ENCODE results near the gene FHL1. TPM values are rescaled to one million over a fixed set of nuclear protein-coding genes. Genes with fewer than 3 reads are reported as not detected.

FHL1 gene
- polyA plus RNA-seq, 1 donor, result 1,936 TPM

GRCh38 chrX:136185401-136186022 is 38.2 kb downstream of the FHL1 start:
- no peak for DNase-seq (ENCODE audit: low read depth)

GRCh38 chrX:136186023-136186413 is 38.7 kb downstream of the FHL1 start:
- DNase-seq (ENCODE audit: low read depth), result no peak

GRCh38 chrX:136189222-136189621 is 41.9 kb downstream of the FHL1 start:
- DNase-seq (ENCODE audit: low read depth), result no peak

DNA sequence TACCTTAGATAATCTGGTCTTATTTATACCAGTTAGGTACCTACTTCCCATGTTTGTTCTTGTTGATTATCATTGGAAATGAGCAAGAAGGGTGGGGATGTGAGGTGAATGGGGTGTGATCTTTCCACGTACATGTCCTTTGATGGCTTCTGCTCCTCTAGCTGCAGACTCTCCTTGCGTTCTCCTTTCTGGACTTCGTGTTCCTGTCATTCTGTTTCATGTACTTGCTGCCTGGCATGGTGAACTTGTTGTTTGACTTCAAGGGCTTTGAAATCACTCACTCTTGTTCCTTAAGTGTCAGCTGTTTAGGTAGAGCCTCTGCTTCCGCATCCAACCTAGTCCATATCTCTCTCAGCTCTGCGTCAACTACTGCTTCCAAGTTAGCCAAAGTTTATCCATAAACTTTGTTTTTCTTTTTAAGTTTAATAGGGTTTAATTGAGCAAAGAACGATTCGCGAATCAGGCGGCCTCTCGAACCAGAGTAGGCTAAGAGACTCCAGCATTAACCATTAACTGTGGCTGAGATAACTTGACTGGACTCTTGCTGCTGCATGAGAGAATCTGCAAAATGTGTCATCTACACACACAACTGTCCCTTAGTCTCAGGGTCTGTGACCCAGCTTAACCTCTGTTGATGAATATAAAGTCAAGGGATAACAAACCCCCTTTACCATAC is 42.8 kb downstream of the FHL1 start:
- no peak for DNase-seq (ENCODE audit: low read depth)

DNA sequence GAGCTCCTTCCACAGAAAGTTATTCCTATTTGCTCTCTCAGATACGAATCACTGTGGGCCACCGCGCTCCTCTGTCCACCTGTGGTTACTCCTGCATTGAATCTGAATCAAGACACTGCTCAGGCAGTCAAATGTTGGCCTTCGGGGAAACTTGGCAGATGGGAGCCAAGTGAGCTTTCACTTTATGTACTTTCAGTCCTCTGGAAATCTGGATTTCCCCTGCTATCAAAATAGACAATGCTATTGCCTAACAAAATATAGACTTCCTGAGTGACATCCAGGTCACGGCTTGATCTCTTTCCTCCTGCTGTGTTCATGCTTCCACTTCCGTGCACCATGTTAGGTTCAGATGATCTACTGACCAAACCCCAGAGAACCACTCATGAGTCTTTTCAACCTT is 43.8 kb downstream of the FHL1 start:
- no peak for DNase-seq (ENCODE audit: low read depth)

- DNase-seq (ENCODE audit: low read depth), result no peak
Measured at GRCh38 chrX:136192135-136192534, 44.8 kb downstream of the FHL1 start.

GRCh38 chrX:136192839-136193414 is 45.6 kb downstream of the FHL1 start:
- DNase-seq (ENCODE audit: low read depth), result no peak

GRCh38 chrX:136193771-136194170 is 46.4 kb downstream of the FHL1 start:
- no peak for DNase-seq (ENCODE audit: low read depth)

- DNase-seq (ENCODE audit: low read depth), result no peak
Measured at GRCh38 chrX:136194536-136194935, 47.2 kb downstream of the FHL1 start.

- no peak for DNase-seq (ENCODE audit: low read depth)
Measured at GRCh38 chrX:136195247-136195646, 47.9 kb downstream of the FHL1 start.

DNA sequence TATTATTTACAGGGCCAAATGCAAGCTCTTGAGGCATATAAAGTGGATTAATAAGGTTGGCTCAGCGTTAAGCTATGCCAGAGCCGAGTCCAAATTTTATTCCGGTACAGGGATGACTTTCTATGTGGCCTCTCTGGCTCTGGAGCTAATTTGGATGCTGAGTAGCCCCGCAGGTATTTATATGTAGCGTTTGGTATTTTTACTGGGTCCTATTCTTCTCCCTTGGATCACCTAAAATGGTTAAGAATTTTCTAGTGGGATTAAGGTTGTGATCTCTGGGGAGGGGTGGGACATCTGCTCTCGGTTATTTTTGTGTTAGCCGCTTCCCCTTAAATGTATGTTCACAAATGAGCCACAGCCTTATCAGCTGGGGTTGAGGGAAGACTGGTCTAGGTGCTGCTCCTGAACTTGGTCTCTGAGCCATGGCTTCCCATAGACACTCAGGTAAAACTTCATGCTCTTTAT is 49.4 kb downstream of the FHL1 start:
- DNase-seq (ENCODE audit: low read depth), result no peak

DNA sequence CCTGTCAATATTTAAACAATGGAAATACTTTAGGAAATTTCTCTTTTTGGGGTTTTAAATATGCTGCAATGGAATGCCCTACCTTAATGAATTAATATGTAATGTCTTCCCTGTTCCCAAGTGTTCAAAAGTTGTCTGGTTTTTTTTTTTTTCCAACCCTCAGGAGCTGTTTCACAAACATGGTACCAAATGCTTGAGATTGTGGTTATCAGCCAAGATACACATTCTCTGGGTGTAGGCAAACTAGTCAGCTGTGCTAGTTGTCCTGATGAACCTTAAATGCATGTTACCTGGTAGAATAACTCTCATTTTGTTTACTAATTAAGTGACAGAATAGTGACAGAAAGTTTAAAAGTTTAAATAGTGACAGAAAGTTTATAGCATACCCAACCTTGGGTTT is 50.7 kb downstream of the FHL1 start:
- no peak for DNase-seq (ENCODE audit: low read depth)

DNA sequence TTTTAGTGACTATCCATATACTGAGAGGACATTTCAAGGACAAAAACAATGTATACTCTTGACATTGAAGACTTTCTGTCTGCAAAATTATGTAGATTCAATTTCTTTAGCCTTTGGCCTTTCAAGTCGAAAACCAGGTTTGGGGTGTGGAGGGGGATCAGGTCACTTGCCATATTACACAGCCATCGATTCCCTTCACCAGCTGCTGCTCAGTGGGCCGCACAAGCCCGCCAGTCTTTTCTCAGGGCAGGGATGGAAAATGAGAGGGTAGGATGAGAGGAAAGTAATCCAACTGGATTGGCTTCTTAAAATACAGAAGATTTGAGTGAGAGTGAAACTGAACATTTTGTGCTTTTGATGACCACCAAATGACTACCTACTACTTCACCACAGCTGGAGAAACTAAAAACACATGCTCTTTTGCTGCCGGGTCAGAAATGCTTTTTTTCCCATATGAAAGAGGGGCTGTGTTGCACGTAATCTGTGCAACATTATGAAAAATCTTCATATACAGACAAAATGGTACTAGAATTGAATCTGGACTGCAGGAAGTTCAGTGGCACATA is 51.4 kb downstream of the FHL1 start:
- DNase-seq (ENCODE audit: low read depth), result no peak

DNA sequence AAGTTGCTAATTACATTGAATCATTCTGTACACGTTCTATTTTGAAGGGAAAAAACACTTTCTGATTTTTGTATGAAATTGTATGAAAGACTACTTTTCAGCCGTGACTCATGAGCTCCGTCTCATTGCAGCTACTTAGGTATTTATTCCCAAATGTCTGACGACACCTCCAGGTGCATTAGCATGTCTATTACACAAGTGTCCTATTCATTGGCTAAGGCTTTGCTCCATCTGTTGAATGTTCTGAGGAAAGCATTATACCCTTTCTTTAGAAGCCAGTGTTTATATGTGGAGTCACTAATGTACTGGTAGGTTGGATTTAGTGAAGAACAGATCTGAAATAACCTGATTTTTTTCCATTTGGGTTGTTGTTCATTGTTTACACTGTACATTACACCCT is 52.0 kb downstream of the FHL1 start:
- DNase-seq (ENCODE audit: low read depth), result no peak

- no peak for DNase-seq (ENCODE audit: low read depth)
Measured at GRCh38 chrX:136200466-136200865, 53.1 kb downstream of the FHL1 start.

- no peak for DNase-seq (ENCODE audit: low read depth)
Measured at GRCh38 chrX:136201601-136202000, 54.3 kb downstream of the FHL1 start.

DNA sequence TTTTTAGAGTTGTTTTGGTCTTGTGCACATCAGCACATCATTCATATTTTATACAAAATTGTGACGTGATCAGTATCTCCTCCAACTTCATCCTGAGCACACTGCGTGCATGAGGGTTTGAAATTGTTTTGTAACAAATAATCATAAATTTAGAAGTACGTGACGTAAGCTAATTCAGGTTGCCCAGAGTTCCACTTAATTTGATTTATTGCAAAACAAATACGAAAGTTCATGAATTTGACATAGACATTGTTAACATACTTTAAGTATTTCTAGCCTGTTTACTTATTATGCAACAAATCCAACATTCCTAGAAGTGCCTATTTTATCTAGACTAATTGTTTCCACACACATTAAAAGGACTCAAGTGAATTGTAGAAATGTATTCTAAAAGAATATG is 55.6 kb downstream of the FHL1 start:
- no peak for DNase-seq (ENCODE audit: low read depth)

GRCh38 chrX:136203438-136203837 is 56.1 kb downstream of the FHL1 start:
- DNase-seq (ENCODE audit: low read depth), result no peak

- no peak for DNase-seq (ENCODE audit: low read depth)
Measured at GRCh38 chrX:136203951-136204350, 56.6 kb downstream of the FHL1 start.

GRCh38 chrX:136204571-136204970 is 57.2 kb downstream of the FHL1 start:
- DNase-seq (ENCODE audit: low read depth), result no peak

GRCh38 chrX:136205882-136206380 is 58.6 kb downstream of the FHL1 start:
- no peak for DNase-seq (ENCODE audit: low read depth)

DNA sequence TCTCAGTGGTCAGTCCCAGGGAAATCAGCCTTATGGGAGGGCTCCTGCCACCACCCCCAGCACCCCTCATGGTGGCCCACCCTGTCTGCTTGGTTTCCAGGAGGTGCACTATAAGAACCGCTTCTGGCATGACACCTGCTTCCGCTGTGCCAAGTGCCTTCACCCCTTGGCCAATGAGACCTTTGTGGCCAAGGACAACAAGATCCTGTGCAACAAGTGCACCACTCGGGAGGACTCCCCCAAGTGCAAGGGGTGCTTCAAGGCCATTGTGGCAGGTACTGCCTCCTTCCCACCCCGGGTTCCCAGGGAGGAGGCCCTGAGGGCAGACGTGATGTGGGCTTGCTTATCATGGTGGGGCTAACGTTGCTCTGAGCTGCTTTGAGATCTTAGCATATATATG is 59.6 kb downstream of the FHL1 start:
- DNase-seq (ENCODE audit: low read depth), result no peak

GRCh38 chrX:136207546-136207945 is 60.2 kb downstream of the FHL1 start:
- no peak for DNase-seq (ENCODE audit: low read depth)
